Measurements from ENCODE around the gene FBXO10. TPM values are rescaled to one million over a fixed set of nuclear protein-coding genes. Genes with fewer than 3 reads are reported as not detected.
"Not testable (repeated sequence)": the region's sequence is repeated elsewhere in the genome, so short reads cannot be mapped to it uniquely, and the experiment has no call there.

FBXO10 gene
- total RNA-seq, 1 experiment from 2014 or later: 5.3 TPM

DNA sequence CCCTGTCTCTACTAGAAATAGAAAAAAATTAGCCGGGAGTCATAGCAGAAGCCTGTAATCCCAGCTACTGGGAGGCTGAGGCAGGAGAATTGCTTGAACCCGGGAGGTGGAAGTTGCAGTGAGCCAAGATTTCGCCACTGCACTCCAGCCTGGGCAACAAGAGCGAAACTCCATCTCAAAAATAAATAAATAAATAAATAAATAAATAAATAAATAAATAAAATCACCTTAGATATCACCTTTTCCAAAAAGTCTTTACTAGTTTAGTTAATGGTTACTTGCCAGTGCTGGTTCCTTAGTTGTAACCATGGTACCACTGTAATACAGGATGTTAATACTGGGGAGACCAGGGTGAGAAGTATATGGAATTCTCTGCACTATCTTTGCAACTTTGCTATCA, 25.9 kb upstream of the FBXO10 start:
- H3K27ac ChIP-seq (ENCODE audit: low read depth, low read length); RAD21 ChIA-PET (ENCODE audit: low non-redundant PET in 1 of 2, low total read pairs in 2 of 2, uncharacterized antibody in 2 of 2, unreplicated experiment in 2 of 2); ATAC-seq; H2AFZ ChIP-seq (ENCODE audit: low read depth, low read length, poor library complexity, severe bottlenecking); H3K9ac ChIP-seq (ENCODE audit: low read length); H3K4me1 ChIP-seq (ENCODE audit: control insufficient read depth in 1 of 2, insufficient read depth in 2 of 2, low read length in 2 of 2); POLR2A ChIA-PET; H3K9me3 ChIP-seq (ENCODE audit: control insufficient read depth in 1 of 2, insufficient read depth in 1 of 2, low read depth in 1 of 2, low read length in 2 of 2); BruUV-seq (replicated peaks); H3K9me2 ChIP-seq (ENCODE audit: insufficient read depth); H3K4me3 ChIP-seq (replicated peaks in 1 of 2; ENCODE audit: low read depth in 1 of 2, low read length in 2 of 2); DNase-seq (ENCODE audit: low read depth, low spot score); H3K36me3 ChIP-seq (ENCODE audit: control insufficient read depth in 1 of 2, insufficient read depth in 2 of 2, low read length in 2 of 2); H3K4me2 ChIP-seq (ENCODE audit: low read length); intact Hi-C loops (cut with micrococcal nuclease); H3K79me2 ChIP-seq (ENCODE audit: insufficient read depth, low read length); H4K20me1 ChIP-seq (ENCODE audit: insufficient read depth): not testable (repeated sequence)
- CTCF ChIA-PET: interaction anchor here (0.8 kb wide), 1 partner anchor 10 kb away, joined by 3 read pairs; the partner anchor contains the start of gene TOMM5
- peaks cover 11% of the 10 kb centered on the region; the same call in 1 of the 2 replicates for H3K27me3 ChIP-seq (ENCODE audit: insufficient read depth, low read length)

DNA sequence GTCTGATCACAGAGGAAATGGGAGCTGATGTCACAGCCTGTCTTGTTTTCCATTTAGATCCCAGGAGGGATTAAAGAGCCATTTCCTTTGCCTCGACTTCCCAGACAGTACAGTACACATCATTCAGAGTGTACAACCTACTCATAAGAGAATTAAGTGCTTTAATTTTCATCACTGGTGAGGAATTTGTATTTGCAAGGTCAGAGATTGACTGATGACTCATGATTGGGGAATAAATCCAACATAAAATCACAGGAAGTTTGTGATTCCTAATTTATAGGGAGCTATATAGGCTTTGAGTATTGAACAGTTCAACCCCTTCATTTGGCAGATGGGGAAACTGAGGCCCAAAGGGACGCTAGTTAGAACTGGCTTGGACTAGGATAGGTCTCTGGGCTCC, 20.3 kb upstream of the FBXO10 start:
- H3K79me2 ChIP-seq (ENCODE audit: insufficient read depth, low read length): peaks cover 11% of the 10 kb centered on the region
- no peak overlapping the region for H3K27ac ChIP-seq (ENCODE audit: low read depth, low read length)
- H3K9me3 ChIP-seq (ENCODE audit: control insufficient read depth in 1 of 2, insufficient read depth in 1 of 2, low read depth in 1 of 2, low read length in 2 of 2): no peaks in the 10 kb centered on the region
- H3K36me3 ChIP-seq (ENCODE audit: control insufficient read depth in 1 of 2, insufficient read depth in 2 of 2, low read length in 2 of 2): no peaks in the 10 kb centered on the region
- H3K9me2 ChIP-seq (ENCODE audit: insufficient read depth): no peaks in the 10 kb centered on the region
- no peak overlapping the region for H3K9ac ChIP-seq (ENCODE audit: low read length)
- POLR2A ChIA-PET: no interaction called here
- no peak overlapping the region for H3K4me3 ChIP-seq (replicated peaks in 1 of 2; ENCODE audit: low read depth in 1 of 2, low read length in 2 of 2)
- intact Hi-C loops (cut with micrococcal nuclease): no loop called here
- no TSS peak for BruUV-seq (replicated peaks)
- RAD21 ChIA-PET (ENCODE audit: low non-redundant PET in 1 of 2, low total read pairs in 2 of 2, uncharacterized antibody in 2 of 2, unreplicated experiment in 2 of 2): no interaction called here
- no peak for DNase-seq (ENCODE audit: low read depth, low spot score)
- H3K27me3 ChIP-seq (ENCODE audit: insufficient read depth, low read length): no peaks in the 10 kb centered on the region
- H3K4me1 ChIP-seq (ENCODE audit: control insufficient read depth in 1 of 2, insufficient read depth in 2 of 2, low read length in 2 of 2): peaks cover 7 to 20% of the 10 kb centered on the region in 2 experiments; a peak in 3 of 4 replicates
- CTCF ChIA-PET: no interaction called here
- ATAC-seq: no peak
- no peak overlapping the region for H3K4me2 ChIP-seq (ENCODE audit: low read length)
- no peaks in the 10 kb centered on the region for H4K20me1 ChIP-seq (ENCODE audit: insufficient read depth)
- TF ChIP-seq SP1 (IDR thresholded peaks at IDR 0.05; ENCODE audit: low read depth): no peak
- TF ChIP-seq SIN3A (IDR thresholded peaks at IDR 0.05; ENCODE audit: low read depth): no peak
- TF ChIP-seq, protein P1, sequence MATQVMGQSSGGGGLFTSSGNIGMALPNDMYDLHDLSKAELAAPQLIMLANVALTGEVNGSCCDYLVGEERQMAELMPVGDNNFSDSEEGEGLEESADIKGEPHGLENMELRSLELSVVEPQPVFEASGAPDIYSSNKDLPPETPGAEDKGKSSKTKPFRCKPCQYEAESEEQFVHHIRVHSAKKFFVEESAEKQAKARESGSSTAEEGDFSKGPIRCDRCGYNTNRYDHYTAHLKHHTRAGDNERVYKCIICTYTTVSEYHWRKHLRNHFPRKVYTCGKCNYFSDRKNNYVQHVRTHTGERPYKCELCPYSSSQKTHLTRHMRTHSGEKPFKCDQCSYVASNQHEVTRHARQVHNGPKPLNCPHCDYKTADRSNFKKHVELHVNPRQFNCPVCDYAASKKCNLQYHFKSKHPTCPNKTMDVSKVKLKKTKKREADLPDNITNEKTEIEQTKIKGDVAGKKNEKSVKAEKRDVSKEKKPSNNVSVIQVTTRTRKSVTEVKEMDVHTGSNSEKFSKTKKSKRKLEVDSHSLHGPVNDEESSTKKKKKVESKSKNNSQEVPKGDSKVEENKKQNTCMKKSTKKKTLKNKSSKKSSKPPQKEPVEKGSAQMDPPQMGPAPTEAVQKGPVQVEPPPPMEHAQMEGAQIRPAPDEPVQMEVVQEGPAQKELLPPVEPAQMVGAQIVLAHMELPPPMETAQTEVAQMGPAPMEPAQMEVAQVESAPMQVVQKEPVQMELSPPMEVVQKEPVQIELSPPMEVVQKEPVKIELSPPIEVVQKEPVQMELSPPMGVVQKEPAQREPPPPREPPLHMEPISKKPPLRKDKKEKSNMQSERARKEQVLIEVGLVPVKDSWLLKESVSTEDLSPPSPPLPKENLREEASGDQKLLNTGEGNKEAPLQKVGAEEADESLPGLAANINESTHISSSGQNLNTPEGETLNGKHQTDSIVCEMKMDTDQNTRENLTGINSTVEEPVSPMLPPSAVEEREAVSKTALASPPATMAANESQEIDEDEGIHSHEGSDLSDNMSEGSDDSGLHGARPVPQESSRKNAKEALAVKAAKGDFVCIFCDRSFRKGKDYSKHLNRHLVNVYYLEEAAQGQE (IDR thresholded peaks at IDR 0.05; ENCODE audit: low read depth): no peak
- TF ChIP-seq, protein P2, sequence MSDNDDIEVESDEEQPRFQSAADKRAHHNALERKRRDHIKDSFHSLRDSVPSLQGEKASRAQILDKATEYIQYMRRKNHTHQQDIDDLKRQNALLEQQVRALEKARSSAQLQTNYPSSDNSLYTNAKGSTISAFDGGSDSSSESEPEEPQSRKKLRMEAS (IDR thresholded peaks at IDR 0.05): no peak
- no peak for TF ChIP-seq EGR1 (IDR thresholded peaks at IDR 0.05; ENCODE audit: low read depth)
- TF ChIP-seq POLR2A (IDR thresholded peaks at IDR 0.05; ENCODE audit: borderline replicate concordance, extremely low read depth, insufficient read depth, insufficient read length): no peak
- no peak for TF ChIP-seq EZH2phosphoT487 (IDR thresholded peaks at IDR 0.05; ENCODE audit: borderline replicate concordance)
- TF ChIP-seq, protein P3, sequence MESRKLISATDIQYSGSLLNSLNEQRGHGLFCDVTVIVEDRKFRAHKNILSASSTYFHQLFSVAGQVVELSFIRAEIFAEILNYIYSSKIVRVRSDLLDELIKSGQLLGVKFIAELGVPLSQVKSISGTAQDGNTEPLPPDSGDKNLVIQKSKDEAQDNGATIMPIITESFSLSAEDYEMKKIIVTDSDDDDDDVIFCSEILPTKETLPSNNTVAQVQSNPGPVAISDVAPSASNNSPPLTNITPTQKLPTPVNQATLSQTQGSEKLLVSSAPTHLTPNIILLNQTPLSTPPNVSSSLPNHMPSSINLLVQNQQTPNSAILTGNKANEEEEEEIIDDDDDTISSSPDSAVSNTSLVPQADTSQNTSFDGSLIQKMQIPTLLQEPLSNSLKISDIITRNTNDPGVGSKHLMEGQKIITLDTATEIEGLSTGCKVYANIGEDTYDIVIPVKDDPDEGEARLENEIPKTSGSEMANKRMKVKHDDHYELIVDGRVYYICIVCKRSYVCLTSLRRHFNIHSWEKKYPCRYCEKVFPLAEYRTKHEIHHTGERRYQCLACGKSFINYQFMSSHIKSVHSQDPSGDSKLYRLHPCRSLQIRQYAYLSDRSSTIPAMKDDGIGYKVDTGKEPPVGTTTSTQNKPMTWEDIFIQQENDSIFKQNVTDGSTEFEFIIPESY (IDR thresholded peaks at IDR 0.05; ENCODE audit: extremely low read depth, insufficient replicate concordance, low read length): no peak
- no peak overlapping the region for H2AFZ ChIP-seq (ENCODE audit: low read depth, low read length, poor library complexity, severe bottlenecking)
